ENCODE data around the gene CRTC1.

DNA sequence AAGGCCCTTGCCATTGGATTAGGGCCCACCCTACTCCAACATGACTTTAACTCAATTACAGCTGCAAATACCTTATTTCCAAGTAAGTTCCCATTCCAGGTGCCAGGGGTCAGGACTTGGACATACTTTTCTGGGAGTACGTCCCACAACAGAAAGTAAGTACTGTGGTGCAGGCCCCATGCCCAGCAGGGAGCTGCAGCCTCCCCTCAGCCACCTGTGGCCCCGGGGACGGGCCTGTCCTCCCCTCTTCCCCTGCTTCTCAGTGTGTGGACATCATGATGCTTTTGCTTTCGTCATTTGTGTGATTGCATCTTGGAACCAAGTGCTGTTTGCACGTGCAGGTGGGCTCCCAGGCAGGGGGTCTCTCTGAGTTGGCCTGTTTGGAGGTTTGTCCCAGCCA is 31.9 kb downstream of the CRTC1 start:
- TF ChIP-seq, protein P1, sequence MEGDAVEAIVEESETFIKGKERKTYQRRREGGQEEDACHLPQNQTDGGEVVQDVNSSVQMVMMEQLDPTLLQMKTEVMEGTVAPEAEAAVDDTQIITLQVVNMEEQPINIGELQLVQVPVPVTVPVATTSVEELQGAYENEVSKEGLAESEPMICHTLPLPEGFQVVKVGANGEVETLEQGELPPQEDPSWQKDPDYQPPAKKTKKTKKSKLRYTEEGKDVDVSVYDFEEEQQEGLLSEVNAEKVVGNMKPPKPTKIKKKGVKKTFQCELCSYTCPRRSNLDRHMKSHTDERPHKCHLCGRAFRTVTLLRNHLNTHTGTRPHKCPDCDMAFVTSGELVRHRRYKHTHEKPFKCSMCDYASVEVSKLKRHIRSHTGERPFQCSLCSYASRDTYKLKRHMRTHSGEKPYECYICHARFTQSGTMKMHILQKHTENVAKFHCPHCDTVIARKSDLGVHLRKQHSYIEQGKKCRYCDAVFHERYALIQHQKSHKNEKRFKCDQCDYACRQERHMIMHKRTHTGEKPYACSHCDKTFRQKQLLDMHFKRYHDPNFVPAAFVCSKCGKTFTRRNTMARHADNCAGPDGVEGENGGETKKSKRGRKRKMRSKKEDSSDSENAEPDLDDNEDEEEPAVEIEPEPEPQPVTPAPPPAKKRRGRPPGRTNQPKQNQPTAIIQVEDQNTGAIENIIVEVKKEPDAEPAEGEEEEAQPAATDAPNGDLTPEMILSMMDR (IDR thresholded peaks at IDR 0.05) = no peak
- TF ChIP-seq ZFX (IDR thresholded peaks at IDR 0.05; ENCODE audit: borderline replicate concordance) = no peak
